HepG2 (cell line): ENCODE results near the gene NVL. TPM values are rescaled to one million over a fixed set of nuclear protein-coding genes. Genes with fewer than 3 reads are reported as not detected.

Experiments
- BORCS8-MEF2B ChIP-seq: sonication (generic); formaldehyde crosslinking; IDR thresholded peaks from 2 replicates; pipeline ENCODE4 v1.8.0; 2022; ENCODE audit warnings: mild to moderate bottlenecking, missing genetic modification reagents
- CCDC6 ChIP-seq: sonication (generic); formaldehyde crosslinking; IDR thresholded peaks from 2 replicates; pipeline ENCODE4 v1.8.1; 2022; ENCODE audit warnings: mild to moderate bottlenecking, missing genetic modification reagents, moderate library complexity
- ERF ChIP-seq: IDR thresholded peaks from 2 replicates; pipeline ENCODE4 v1.6.1; 2018; ENCODE audit warnings: missing biosample characterization, missing genetic modification reagents
- GLI4 ChIP-seq: sonication (generic); formaldehyde crosslinking; IDR thresholded peaks from 2 replicates; pipeline ENCODE4 v1.5.1; 2020; ENCODE audit warnings: missing genetic modification reagents, mild to moderate bottlenecking, moderate library complexity, borderline replicate concordance
- JARID2 ChIP-seq: sonication (generic); formaldehyde crosslinking; IDR thresholded peaks from 2 replicates; pipeline ENCODE4 v1.8.1; 2023; ENCODE audit warnings: missing genetic modification reagents, inconsistent platforms; ENCODE audit not compliant: insufficient replicate concordance
- MED13 ChIP-seq: sonication (generic); formaldehyde crosslinking; IDR thresholded peaks from 2 replicates; pipeline ENCODE4 v1.5.0; 2020; ENCODE audit warnings: missing genetic modification reagents
- MXD1 ChIP-seq: sonication (generic); formaldehyde crosslinking; IDR thresholded peaks from 2 replicates; pipeline ENCODE4 v1.4.0; 2020; ENCODE audit warnings: mild to moderate bottlenecking, missing genetic modification reagents
- POGZ ChIP-seq: sonication (generic); formaldehyde crosslinking; IDR thresholded peaks from 2 replicates; pipeline ENCODE4 v1.4.0; 2020; ENCODE audit warnings: mild to moderate bottlenecking, missing genetic modification reagents
- RARG ChIP-seq: sonication (generic); formaldehyde crosslinking; IDR thresholded peaks from 2 replicates; pipeline ENCODE4 v1.4.0; 2020; ENCODE audit warnings: low read depth, mild to moderate bottlenecking, missing genetic modification reagents
- REST ChIP-seq, 2 experiments: IDR thresholded peaks; 2 replicates each; pipeline ENCODE4 v1.6.1; 2011 to 2012; ENCODE audit warnings: low read length in 2 of 2, borderline replicate concordance in 1 of 2, low read depth in 1 of 2, mild to moderate bottlenecking in 1 of 2, moderate library complexity in 1 of 2
- ZBTB21 ChIP-seq: sonication (generic); formaldehyde crosslinking; IDR thresholded peaks from 2 replicates; pipeline ENCODE4 v1.4.0; 2020; ENCODE audit warnings: missing genetic modification reagents
- ZNF318 ChIP-seq: sonication (generic); formaldehyde crosslinking; IDR thresholded peaks from 2 replicates; pipeline ENCODE4 v1.4.0; 2020; ENCODE audit warnings: mild to moderate bottlenecking, missing genetic modification reagents
- ZNF549 ChIP-seq: sonication (generic); formaldehyde crosslinking; IDR thresholded peaks from 2 replicates; pipeline ENCODE4 v1.5.0; 2020; ENCODE audit warnings: missing genetic modification reagents
- ZNF652 ChIP-seq: IDR thresholded peaks from 2 replicates; pipeline ENCODE4 v1.6.1; 2016; ENCODE audit warnings: low read depth, borderline replicate concordance
- ZNF672 ChIP-seq: sonication (generic); formaldehyde crosslinking; IDR thresholded peaks from 2 replicates; pipeline ENCODE4 v1.8.1; 2022; ENCODE audit warnings: missing genetic modification reagents
- ZSCAN9 ChIP-seq: IDR thresholded peaks from 2 replicates; pipeline ENCODE4 v1.6.1; 2016; ENCODE audit warnings: borderline replicate concordance
- polyA plus RNA-seq, 8 experiments: library from polyadenylated mRNA; depleted of rRNA in 3 of 8; stranded (reverse) in 7 of 8; unstranded in 1 of 8; fragments of >200 nt; fragmentation: Illumina TruSeq in 4 of 8; extraction: Trizol in 4 of 8; gene quantifications; 2 replicates each; pipeline versions ENCODE4 v1.2.1 to v1.2.3, GENCODE V29; 2011 to 2016; ENCODE audit warnings: low read depth in 4 of 8, missing spikeins in 1 of 8, mixed read lengths in 1 of 8; ENCODE audit not compliant: insufficient read depth in 1 of 8
- total RNA-seq, 5 experiments: library from RNA; depleted of rRNA; stranded (reverse); fragments of >200 nt; fragmentation: Illumina TruSeq; extraction: Trizol; gene quantifications; 2 replicates each; pipeline ENCODE4 v1.2.3, GENCODE V29; 2016; ENCODE audit warnings: low read depth in 1 of 5

The NVL gene
- total and polyA plus RNA-seq, 2 of the 13 experiments (the other 11 are each of a cell fraction or from before 2014, with no cell fraction given): 8.3 to 21.0 TPM

GRCh38 chr1:224329842-224330753 is at the start of gene NVL (continued):
- TF ChIP-seq ZNF318 (CRISPR knock-in tag) (no peak), ZNF652 (CRISPR knock-in tag) (no peak), ERF (0 out of 2 replicates have a peak, but pooled peaks have one; percentile 4), ZNF549 (CRISPR knock-in tag) (no peak; the same call in 1 of the 2 replicates), REST (IDR thresholded peaks at IDR 0.05; ENCODE audit: borderline replicate concordance in 1 of 2, low read depth in 1 of 2, low read length in 2 of 2) (no peak), GLI4 (CRISPR knock-in tag) (no peak), CCDC6 (CRISPR knock-in tag) (peak; percentile 24; the same call in 1 of the 2 replicates), ZNF672 (CRISPR knock-in tag) (no peak), ZSCAN9 (CRISPR knock-in tag) (no peak; the same call in 1 of the 2 replicates), MXD1 (CRISPR knock-in tag) (peak; percentile 69; the same call in 1 of the 2 replicates), BORCS8-MEF2B (CRISPR knock-in tag) (0 out of 2 replicates have a peak, but pooled peaks have one; percentile 29), POGZ (CRISPR knock-in tag) (peak; percentile 62), ZBTB21 (no peak), RARG (CRISPR knock-in tag) (no peak), JARID2 (no peak), MED13 (CRISPR knock-in tag) (no peak)
